ENCODE results near the gene KLHL40. TPM values are rescaled to one million over a fixed set of nuclear protein-coding genes. Genes with fewer than 3 reads are reported as not detected.

KLHL40 gene
- total RNA-seq, 3 donors from 2014 or later (not counting 1 experiment from before 2014, with no cell fraction given): not detected

DNA sequence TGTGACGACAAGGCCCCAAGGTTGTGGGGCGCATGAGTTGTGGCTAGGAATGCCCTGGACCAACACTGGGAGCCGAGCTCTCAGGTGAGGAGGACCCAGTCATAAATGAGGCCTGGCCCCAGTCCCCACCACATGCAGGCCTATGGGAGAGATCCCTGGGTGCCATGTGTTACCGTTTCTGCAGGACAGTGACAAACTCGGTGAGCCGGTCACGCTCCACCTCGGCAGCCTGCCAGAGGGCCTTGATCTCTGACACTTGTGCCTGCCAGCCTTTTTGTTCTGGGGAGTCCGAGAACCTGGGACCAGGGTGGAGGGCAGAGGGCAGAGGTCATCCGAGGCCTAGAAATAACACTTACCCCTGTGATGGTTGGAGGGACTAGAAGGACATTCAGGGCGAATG is 45.0 kb downstream of the KLHL40 start:
- intact Hi-C loops (cut with micrococcal nuclease): no loop called here
- ATAC-seq (no peak), DNase-seq (no peak)
- no peak overlapping the region for H3K27ac ChIP-seq (ENCODE audit: low read length)
- Mint-ChIP-seq H3K9me3 (no peaks in the 10 kb centered on the region), H3K4me3 (no peak overlapping the region), H3K4me1 (no peaks in the 10 kb centered on the region), H3K27ac (no peak overlapping the region), H3K36me3 (no peaks in the 10 kb centered on the region), H3K27me3 (ENCODE audit: low read depth in 2 of 2) (peaks cover 9 to 10% of the 10 kb centered on the region in 2 donors)
- H3K9me3 ChIP-seq (ENCODE audit: control insufficient read depth, insufficient read depth, low read length): no peaks in the 10 kb centered on the region
- TF ChIP-seq, protein P1, sequence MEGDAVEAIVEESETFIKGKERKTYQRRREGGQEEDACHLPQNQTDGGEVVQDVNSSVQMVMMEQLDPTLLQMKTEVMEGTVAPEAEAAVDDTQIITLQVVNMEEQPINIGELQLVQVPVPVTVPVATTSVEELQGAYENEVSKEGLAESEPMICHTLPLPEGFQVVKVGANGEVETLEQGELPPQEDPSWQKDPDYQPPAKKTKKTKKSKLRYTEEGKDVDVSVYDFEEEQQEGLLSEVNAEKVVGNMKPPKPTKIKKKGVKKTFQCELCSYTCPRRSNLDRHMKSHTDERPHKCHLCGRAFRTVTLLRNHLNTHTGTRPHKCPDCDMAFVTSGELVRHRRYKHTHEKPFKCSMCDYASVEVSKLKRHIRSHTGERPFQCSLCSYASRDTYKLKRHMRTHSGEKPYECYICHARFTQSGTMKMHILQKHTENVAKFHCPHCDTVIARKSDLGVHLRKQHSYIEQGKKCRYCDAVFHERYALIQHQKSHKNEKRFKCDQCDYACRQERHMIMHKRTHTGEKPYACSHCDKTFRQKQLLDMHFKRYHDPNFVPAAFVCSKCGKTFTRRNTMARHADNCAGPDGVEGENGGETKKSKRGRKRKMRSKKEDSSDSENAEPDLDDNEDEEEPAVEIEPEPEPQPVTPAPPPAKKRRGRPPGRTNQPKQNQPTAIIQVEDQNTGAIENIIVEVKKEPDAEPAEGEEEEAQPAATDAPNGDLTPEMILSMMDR (IDR thresholded peaks at IDR 0.05): no peak
- no peaks in the 10 kb centered on the region for H3K27me3 ChIP-seq (ENCODE audit: control insufficient read depth, insufficient read depth, low read length)
- H3K4me3 ChIP-seq (ENCODE audit: low read length): no peak overlapping the region
- 88% methylated on average over 11 of the region's 11 CpGs for WGBS (ENCODE audit: insufficient coverage)
- H3K36me3 ChIP-seq (ENCODE audit: control insufficient read depth, insufficient read depth, low read length): no peaks in the 10 kb centered on the region
- H3K4me1 ChIP-seq (ENCODE audit: control insufficient read depth, insufficient read depth, low read length): no peaks in the 10 kb centered on the region

DNA sequence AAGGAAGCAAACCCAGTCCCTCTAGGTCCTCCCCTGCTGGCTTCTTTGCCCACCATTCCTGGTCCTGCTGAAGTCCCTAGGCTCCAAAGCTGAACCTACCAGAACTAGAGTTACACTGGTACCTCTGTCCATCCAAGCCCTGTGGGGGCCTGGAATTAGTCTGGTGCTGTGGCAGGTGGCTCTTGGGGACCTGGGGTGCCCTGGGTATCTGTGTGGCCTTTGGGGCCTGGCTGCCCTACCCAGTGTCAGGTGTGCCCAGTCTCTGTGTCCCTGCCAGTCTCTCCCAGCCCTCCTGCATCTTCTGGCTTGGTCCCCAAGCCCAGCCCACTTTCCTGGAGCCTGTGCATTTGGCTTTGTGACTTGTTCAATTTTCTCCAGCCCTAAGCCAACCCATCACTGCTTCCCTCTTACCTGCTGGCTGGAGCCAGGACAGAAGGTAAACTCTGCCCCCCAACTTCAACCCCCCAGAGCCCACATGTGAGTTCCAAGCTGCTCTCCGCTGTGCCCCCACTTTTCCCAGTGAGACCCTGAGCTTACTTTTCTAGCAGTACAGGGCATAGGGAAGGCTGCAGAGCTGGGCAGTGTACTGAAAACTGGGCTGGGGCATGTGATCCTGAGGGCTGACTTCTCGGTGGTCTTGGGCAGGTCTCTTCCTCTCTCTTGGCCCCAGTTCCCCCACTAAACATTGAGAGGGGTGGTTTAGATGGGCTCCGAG is 45.5 kb downstream of the KLHL40 start:
- Histone ChIP-seq H3K9me3 (ENCODE audit: control insufficient read depth, insufficient read depth, low read length) (no peaks in the 10 kb centered on the region), H3K36me3 (ENCODE audit: control insufficient read depth, insufficient read depth, low read length) (no peaks in the 10 kb centered on the region), H3K4me3 (ENCODE audit: low read length) (no peak overlapping the region), H3K27me3 (ENCODE audit: control insufficient read depth, insufficient read depth, low read length) (no peaks in the 10 kb centered on the region), H3K4me1 (ENCODE audit: control insufficient read depth, insufficient read depth, low read length) (no peaks in the 10 kb centered on the region), H3K27ac (ENCODE audit: low read length) (no peak overlapping the region)
- ATAC-seq (no peak), DNase-seq (no peak)
- peaks cover 3 to 8% of the 10 kb centered on the region in 2 donors for H3K27me3 Mint-ChIP-seq (ENCODE audit: low read depth in 2 of 2)
- no peaks in the 10 kb centered on the region for H3K36me3 Mint-ChIP-seq
- no peaks in the 10 kb centered on the region for H3K9me3 Mint-ChIP-seq
- intact Hi-C loops (cut with micrococcal nuclease): no loop called here
- no peaks in the 10 kb centered on the region for H3K4me1 Mint-ChIP-seq
- WGBS (ENCODE audit: insufficient coverage): 84% methylated on average over 2 of the region's 3 CpGs
- no peak overlapping the region for H3K27ac Mint-ChIP-seq
- TF ChIP-seq, protein P1 (IDR thresholded peaks at IDR 0.05): no peak
- no peak overlapping the region for H3K4me3 Mint-ChIP-seq

GRCh38 chr3:42731476-42732195 is 46.3 kb downstream of the KLHL40 start:
- intact Hi-C loops (cut with micrococcal nuclease): no loop called here
- ATAC-seq (no peak), DNase-seq (no peak)
- Histone ChIP-seq H3K4me1 (ENCODE audit: control insufficient read depth, insufficient read depth, low read length) (no peaks in the 10 kb centered on the region), H3K9me3 (ENCODE audit: control insufficient read depth, insufficient read depth, low read length) (no peaks in the 10 kb centered on the region), H3K27ac (ENCODE audit: low read length) (no peak overlapping the region), H3K4me3 (ENCODE audit: low read length) (no peak overlapping the region), H3K36me3 (ENCODE audit: control insufficient read depth, insufficient read depth, low read length) (no peaks in the 10 kb centered on the region), H3K27me3 (ENCODE audit: control insufficient read depth, insufficient read depth, low read length) (no peaks in the 10 kb centered on the region)
- no peaks in the 10 kb centered on the region for H3K4me1 Mint-ChIP-seq
- no peak overlapping the region for H3K27ac Mint-ChIP-seq
- no peak overlapping the region for H3K4me3 Mint-ChIP-seq
- TF ChIP-seq, protein P1 (IDR thresholded peaks at IDR 0.05): no peak
- H3K9me3 Mint-ChIP-seq: no peaks in the 10 kb centered on the region
- 76% methylated on average over 5 of the region's 6 CpGs for WGBS (ENCODE audit: insufficient coverage)
- H3K36me3 Mint-ChIP-seq: no peaks in the 10 kb centered on the region
- H3K27me3 Mint-ChIP-seq (ENCODE audit: low read depth in 2 of 2): peaks cover 0 to 7% of the 10 kb centered on the region in 2 donors
